GM12801 (cell line): Measurements from ENCODE around the gene STX8.

Experiments
- CTCF ChIP-seq: IDR thresholded peaks from one replicate; pipeline ENCODE4 v1.5.1; 2011; ENCODE audit warnings: control low read depth; ENCODE audit not compliant: insufficient read length; ENCODE audit errors: extremely low read depth

The STX8 gene

GRCh38 chr17:9232155-9232475, 343.5 kb downstream of the STX8 start:
- no peak for TF ChIP-seq CTCF

- no peak for TF ChIP-seq CTCF
These were observed 344.0 kb downstream of the STX8 start for GRCh38 chr17:9231449-9232154.

- TF ChIP-seq CTCF, result no peak
These were observed 344.8 kb downstream of the STX8 start for GRCh38 chr17:9230861-9231260.

- TF ChIP-seq CTCF, result no peak
These were observed 345.3 kb downstream of the STX8 start for GRCh38 chr17:9230346-9230745.

GRCh38 chr17:9229826-9230201, 345.8 kb downstream of the STX8 start:
- TF ChIP-seq CTCF, result no peak

GRCh38 chr17:9229160-9229825, 346.3 kb downstream of the STX8 start:
- TF ChIP-seq CTCF, result no peak

GRCh38 chr17:9228408-9229159, 347.0 kb downstream of the STX8 start:
- no peak for TF ChIP-seq CTCF
